ENCODE measurements around the gene ARF5.
"Not testable (repeated sequence)": the region's sequence is repeated elsewhere in the genome, so short reads cannot be mapped to it uniquely, and the experiment has no call there.

Gene ARF5

DNA sequence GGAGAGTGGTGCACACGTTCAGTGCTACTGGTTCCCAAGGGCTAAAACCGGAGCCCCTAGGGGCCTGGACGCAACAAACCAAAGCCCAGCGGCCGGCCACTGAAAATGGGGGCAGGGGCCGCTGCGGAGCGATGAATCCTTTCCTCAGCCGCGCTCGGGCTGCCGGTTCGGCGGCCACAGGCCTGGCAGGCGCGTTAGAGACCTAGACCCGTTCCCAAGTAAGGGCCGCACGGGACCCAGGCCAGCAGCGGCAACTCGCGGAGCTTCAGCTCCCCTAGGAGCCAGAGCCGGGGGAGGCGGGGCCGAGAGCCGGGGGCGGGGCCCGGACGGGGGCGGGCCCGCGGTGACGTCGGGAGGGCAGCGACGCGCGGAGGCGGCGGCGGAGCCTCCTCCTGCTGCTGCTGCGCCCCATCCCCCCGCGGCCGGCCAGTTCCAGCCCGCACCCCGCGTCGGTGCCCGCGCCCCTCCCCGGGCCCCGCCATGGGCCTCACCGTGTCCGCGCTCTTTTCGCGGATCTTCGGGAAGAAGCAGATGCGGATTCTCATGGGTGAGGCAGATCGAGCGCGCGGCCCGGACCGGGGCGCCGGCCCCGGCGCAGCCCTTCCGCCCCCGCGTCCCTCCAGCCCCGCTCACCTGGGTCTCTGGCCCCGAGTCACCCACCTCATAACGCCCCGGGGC is at the start of gene ARF5:
TSS of gene ARF5 (plus strand) at position 393 of the 678 bp plus-strand sequence. CDS start at position 481, 88 bp downstream.
- peak; percentile 57 for DNase-seq

- no peak for DNase-seq
Observed at GRCh38 chr7:127539116-127539515, 49.1 kb upstream of the ARF5 start.

DNA sequence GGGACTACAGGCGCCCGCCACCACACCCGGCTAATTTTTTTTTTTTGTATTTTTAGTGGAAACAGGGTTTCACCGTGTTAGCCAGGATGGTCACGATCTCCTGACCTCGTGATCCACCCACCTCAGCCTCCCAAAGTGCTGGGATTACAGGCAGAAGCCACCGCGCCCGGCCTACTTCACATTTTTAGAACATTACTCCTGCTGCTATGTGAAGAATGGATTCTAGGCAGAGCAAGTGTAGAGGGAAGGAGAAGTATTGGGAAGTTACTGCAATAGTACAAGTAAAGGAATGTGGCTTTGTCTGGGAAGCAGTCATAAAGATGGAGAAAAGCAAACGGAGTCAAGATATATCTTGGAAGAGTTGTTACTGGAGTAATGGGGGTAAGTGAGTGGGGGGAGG is 47.8 kb upstream of the ARF5 start:
- not testable (repeated sequence) for DNase-seq

GRCh38 chr7:127541548-127541947 is 46.7 kb upstream of the ARF5 start:
- DNase-seq = no peak

DNA sequence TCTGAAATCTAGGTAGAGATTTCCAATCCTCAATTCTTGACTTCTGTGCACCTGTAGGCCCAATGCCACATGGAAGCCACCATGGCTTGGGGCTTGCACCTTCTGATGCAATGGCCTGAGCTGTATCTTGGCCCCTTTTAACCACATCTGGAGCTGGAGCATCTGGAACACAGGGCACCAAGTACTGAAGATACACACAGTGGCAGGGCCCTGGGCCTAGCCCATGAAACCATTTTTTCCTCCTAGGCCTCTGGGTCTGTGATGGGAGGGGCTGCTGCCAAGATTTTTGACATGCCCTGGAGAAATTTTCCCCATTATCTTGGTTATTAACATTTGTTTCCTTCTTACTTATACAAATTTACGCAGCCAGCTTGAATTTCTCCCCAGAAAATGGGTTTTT is 41.9 kb upstream of the ARF5 start:
- no peak for DNase-seq

DNA sequence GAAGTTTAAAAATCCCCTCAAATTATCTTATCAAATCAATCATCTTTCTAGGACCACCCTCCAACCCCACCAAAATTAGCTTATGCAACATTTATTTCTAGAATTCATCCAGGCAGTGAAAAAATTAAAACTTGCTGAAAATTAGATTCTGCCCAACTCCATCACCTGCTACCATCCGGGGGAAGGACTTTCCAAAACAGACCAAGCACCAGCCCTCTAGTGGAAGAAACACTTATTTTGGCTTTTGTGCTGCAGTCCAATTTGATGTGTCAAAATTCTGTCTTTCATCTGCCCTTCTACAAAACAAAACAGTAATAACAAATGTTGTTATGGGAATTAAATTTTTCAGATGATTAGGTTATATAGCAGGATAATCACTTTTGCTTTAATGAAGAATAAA is 38.0 kb upstream of the ARF5 start:
- DNase-seq = no peak

DNA sequence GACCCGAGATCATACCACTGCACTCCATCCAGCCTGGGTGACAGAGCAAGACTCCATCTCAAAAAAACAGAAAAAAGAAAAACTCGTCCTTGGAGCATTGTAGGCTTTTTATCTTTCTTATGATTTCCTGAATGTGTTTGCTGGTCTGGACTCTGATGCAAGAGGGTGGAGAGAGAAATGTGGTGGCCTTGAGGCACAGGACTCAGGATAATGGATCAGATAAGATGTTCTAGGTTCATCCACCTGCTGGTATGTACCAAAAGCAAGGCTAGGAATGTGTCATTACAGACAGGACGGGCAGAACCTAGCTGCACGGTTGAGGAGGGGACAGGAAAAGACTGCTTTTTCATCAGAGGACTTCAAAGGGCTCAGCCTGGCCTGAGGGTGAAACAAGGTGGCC is 36.3 kb upstream of the ARF5 start:
- no peak for DNase-seq

DNA sequence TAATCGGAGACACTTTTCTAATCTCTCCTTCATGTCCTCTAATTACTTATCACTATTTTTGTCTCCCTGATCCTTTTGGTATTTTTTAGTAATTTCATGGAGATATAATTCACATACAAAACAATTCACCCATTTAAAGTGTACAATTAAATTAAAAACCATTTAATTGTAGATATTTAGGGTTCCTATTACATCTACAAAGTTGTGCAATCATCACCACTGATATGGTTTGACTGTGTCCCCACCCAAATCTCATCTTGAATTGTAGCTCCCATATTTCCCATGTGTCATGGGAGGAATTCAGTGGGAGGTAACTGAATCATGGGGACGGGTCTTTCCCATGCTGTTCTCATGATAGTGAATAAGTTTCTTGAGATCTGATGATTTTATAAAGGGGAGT is 31.8 kb upstream of the ARF5 start:
- DNase-seq = no peak

DNA sequence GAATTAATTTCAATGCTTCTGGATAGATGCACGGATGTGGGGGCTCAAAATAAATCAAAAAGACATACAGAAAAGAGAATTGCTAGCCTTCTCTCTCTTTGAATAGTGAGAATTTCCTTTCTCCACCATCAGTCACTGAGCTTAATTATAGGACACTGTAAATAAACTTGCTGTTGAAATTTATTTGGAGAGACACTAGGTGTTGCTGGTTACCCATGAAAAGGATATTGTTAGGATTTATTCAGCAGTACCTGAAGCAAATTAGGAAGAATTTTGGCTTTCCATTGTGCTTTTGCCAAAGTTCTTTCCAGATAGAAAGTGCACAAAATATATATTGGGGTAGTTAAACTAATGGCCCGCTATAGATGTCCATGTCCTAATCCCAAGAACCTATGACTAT is 30.4 kb upstream of the ARF5 start:
- no peak for DNase-seq

DNA sequence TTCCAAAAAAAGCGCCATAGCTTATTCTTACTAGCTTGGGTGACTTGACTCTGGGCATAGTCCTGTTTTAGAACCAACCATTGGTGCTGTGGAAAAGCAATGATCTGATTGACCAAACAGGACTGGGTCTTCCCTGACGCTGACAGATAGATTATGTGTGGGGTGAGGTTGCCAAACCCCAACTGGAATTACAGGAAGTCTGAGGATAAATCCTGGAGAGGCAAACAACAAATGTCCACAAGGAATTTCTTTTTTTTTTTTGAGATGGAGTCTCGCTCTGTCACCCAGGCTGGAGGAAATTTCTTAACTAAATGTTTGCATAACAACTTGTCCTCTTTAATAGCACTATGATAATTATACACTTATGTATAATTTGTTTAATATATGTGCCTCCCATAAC is 22.0 kb upstream of the ARF5 start:
- no peak for DNase-seq

GRCh38 chr7:127568034-127568433 is 20.2 kb upstream of the ARF5 start:
- DNase-seq = not testable (repeated sequence)

DNA sequence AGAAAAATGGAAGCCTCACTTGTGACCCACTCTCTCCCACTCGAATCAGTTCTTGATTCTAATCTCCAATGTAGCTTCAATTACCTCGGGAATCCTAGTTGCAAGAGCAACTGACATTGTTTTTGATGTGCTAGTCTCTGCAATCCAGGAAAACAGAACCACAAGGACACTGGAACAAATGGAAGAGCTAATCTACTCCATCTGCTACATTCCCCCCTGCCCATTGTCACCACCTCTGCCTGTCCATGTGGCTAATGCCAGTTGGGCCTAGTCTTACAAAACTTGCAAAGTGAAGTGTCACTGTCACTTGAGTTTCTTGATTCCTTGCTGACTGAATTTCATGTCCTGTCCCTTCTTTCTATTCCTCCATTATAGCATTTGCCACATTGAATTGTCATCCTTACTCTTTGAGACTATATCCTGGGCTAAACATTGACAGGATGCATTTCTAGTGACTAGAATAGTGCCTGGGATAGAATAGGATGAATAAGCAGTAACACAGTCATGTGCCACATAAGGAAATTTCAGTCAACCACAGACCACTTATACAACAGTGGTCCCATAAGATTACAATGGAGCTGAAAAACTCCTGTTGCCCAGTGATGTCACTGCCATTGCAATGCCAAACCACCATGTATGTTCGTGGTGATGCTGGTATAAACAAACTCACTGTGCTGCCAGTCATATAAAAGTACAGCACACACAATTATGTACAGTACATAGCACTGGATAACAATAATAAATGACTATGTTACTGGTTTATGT is 16.3 kb upstream of the ARF5 start:
- DNase-seq = no peak

- DNase-seq = no peak
Observed at GRCh38 chr7:127578036-127578684, 10.1 kb upstream of the ARF5 start.

- no peak for DNase-seq
Observed at GRCh38 chr7:127578711-127579275, 9.4 kb upstream of the ARF5 start.

DNA sequence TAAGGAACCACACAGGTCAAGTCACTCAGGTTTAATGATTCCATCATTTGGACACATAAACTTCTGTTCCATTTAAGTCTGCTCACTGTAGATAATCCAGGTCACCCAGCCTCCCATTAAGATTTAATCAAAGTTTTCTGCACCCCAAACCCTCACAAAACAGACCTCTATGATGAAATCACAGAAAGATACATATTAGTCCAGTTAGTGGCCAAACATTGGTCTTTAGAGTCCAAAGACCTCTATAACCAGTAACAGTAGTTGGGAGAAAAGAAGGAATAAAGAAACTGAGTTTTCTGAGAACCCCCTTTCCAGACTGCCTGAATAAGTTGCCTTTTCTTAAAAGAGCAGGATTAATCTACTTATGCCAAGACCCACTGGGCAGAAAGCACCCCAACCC is 7.6 kb upstream of the ARF5 start:
- DNase-seq = no peak

DNA sequence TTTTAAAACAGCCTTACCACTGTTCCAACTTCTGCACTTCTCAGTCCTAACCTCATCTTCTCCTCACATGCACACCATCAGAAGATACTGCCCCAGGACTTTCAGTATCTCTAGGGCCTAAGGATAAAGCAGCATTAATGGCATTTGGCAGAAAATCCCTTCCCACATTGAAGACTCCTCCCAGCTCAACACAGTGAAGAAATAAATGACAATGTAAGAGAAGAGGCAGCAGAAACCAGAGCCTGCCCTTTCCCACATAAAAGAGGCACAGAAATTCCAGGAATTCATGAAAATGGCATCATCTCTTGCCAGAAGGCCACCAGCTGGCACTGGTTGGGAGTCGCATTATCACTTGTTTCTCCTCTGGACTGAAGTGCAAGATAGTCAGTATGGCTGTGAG is 6.5 kb upstream of the ARF5 start:
- DNase-seq = no peak

GRCh38 chr7:127582361-127582760 is 5.8 kb upstream of the ARF5 start:
- DNase-seq = no peak

GRCh38 chr7:127584648-127585043 is 3.6 kb upstream of the ARF5 start:
- no peak for DNase-seq

- peak; percentile 33 for DNase-seq
Observed at GRCh38 chr7:127585044-127585953, 2.9 kb upstream of the ARF5 start, which contains the start of gene GCC1. TSS of gene GCC1 (minus strand) at chr7:127585596. CDS start at chr7:127585182, 414 bp downstream.

- no peak for DNase-seq
Observed at GRCh38 chr7:127586346-127586745, 1.9 kb upstream of the ARF5 start.

DNA sequence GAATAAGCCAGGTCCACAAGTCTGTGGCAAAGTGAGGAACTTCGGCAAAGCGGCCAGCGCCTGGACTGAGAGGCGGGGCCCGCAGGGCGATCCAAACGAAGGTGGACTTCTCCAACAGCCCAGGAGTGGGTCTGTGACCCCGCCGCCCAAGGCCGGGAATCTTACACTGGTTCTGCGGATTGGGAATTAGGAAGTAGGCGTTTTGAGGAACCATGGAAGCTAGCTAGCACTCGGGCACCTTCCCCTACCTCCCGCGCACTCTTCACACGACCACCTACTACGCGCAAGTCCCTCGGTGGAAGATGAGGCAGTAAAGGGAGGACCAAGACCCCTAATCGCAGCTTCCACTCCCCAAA is 570 bp upstream of the ARF5 start:
- no peak for DNase-seq

GRCh38 chr7:127588697-127589482 is 679 bp downstream of the ARF5 start:
- peak; percentile 21 for DNase-seq

All from NCI-H510A (cell line).